GM18868 (cell line): ENCODE data around the gene GRK4.
"Not testable (repeated sequence)": the region's sequence is repeated elsewhere in the genome, so short reads cannot be mapped to it uniquely, and the experiment has no call there.

ENCODE experiments used
- ATAC-seq: cut with Tn5 transposase; IDR thresholded peaks from one replicate; pipeline ENCODE4 v1.9.1; 2021; ENCODE audit warnings: mild to moderate bottlenecking, moderate library complexity; ENCODE audit not compliant: unreplicated experiment

Gene GRK4

GRCh38 chr4:2941138-2942036 is 22.0 kb upstream of the GRK4 start:
- no peak for ATAC-seq

GRCh38 chr4:2942037-2942531 is 21.3 kb upstream of the GRK4 start:
- ATAC-seq = no peak

- ATAC-seq = no peak
These were observed 20.6 kb upstream of the GRK4 start for GRCh38 chr4:2942532-2943363.

- ATAC-seq = no peak
These were observed 19.8 kb upstream of the GRK4 start for GRCh38 chr4:2943364-2944090.

- no peak for ATAC-seq
These were observed 19.3 kb upstream of the GRK4 start for GRCh38 chr4:2944091-2944482.

- ATAC-seq = no peak
These were observed 18.5 kb upstream of the GRK4 start for GRCh38 chr4:2944586-2945526.

- not testable (repeated sequence) for ATAC-seq
These were observed 17.5 kb upstream of the GRK4 start for GRCh38 chr4:2945619-2946604.

- no peak for ATAC-seq
These were observed 16.4 kb upstream of the GRK4 start for GRCh38 chr4:2946812-2947600.

GRCh38 chr4:2947926-2948325 is 15.4 kb upstream of the GRK4 start:
- ATAC-seq = no peak

- no peak for ATAC-seq
These were observed 14.2 kb upstream of the GRK4 start for GRCh38 chr4:2948895-2949781.

GRCh38 chr4:2949782-2950125 is 13.6 kb upstream of the GRK4 start:
- ATAC-seq = no peak

- no peak for ATAC-seq
These were observed 13.0 kb upstream of the GRK4 start for GRCh38 chr4:2950221-2950989.

GRCh38 chr4:2953496-2953895 is 9.9 kb upstream of the GRK4 start:
- ATAC-seq = no peak

- peak; percentile 81 for ATAC-seq
These were observed 8.8 kb upstream of the GRK4 start for GRCh38 chr4:2954358-2955185.
